ENCODE measurements around the gene ADAM17. TPM values are rescaled to one million over a fixed set of nuclear protein-coding genes. Genes with fewer than 3 reads are reported as not detected.

The ADAM17 gene
- total RNA-seq, 4 donors from 2014 or later, result 7.7 to 47.0 (median 27.7) TPM

DNA sequence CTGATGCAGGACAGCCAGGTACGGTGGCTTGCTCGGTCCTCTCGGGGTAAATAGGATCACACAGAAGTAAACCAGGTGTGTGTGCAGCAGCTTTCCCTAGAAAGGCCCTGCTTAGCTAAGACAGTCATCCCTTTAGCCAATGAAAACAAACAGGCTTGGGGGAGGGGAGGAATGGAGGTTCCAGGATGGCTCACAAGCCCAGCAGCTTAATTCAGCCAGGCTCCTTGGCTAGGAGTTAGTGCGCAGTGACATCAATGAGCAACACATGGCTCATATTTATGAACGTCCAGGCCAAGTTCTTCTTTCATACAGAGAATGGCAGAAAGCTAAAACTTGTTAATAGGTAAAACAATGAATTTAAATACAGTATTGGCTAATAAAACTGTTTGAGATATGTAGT, 71.1 kb downstream of the ADAM17 start:
- Histone ChIP-seq H3K27ac (no peak overlapping the region), H3K9me3 (no peaks in the 10 kb centered on the region), H3K4me3 (no peak overlapping the region), H3K27me3 (no peaks in the 10 kb centered on the region), H3K4me1 (no peaks in the 10 kb centered on the region), H3K36me3 (no peaks in the 10 kb centered on the region)
- intact Hi-C loops (cut with DNase I; ENCODE audit: low total_unique reads), result no loop called here
- DNase-seq, result no peak
- TF ChIP-seq POLR2A (IDR thresholded peaks at IDR 0.05), result no peak
- TF ChIP-seq, protein P1, sequence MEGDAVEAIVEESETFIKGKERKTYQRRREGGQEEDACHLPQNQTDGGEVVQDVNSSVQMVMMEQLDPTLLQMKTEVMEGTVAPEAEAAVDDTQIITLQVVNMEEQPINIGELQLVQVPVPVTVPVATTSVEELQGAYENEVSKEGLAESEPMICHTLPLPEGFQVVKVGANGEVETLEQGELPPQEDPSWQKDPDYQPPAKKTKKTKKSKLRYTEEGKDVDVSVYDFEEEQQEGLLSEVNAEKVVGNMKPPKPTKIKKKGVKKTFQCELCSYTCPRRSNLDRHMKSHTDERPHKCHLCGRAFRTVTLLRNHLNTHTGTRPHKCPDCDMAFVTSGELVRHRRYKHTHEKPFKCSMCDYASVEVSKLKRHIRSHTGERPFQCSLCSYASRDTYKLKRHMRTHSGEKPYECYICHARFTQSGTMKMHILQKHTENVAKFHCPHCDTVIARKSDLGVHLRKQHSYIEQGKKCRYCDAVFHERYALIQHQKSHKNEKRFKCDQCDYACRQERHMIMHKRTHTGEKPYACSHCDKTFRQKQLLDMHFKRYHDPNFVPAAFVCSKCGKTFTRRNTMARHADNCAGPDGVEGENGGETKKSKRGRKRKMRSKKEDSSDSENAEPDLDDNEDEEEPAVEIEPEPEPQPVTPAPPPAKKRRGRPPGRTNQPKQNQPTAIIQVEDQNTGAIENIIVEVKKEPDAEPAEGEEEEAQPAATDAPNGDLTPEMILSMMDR (IDR thresholded peaks at IDR 0.05), result no peak

DNA sequence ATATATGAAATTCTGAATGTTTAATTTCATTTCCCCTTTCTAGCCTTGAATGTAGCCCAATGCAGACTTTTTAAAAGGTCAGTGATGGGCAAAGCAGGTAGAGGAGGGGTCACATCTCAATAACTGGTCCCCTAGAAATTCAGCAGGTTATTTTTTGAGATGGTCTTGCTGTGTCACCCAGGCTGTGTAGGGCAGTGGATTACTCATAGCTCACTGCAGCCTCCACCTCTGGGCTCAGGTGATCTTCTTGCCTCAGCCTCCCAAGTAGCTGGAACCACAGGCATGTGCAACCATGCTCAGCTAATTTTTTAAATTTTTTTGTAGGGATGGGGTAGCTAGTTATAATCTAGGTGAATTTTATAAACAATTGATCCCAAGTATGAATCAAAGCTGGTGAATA, 72.5 kb downstream of the ADAM17 start:
- H3K27me3 ChIP-seq, result no peaks in the 10 kb centered on the region
- no peaks in the 10 kb centered on the region for H3K9me3 ChIP-seq
- intact Hi-C loops (cut with DNase I; ENCODE audit: low total_unique reads), result no loop called here
- H3K36me3 ChIP-seq, result no peaks in the 10 kb centered on the region
- H3K4me1 ChIP-seq, result no peaks in the 10 kb centered on the region
- no peak for DNase-seq
- no peak overlapping the region for H3K27ac ChIP-seq
- no peak overlapping the region for H3K4me3 ChIP-seq
- TF ChIP-seq POLR2A (IDR thresholded peaks at IDR 0.05), result no peak
- TF ChIP-seq, protein P1 (IDR thresholded peaks at IDR 0.05), result no peak

DNA sequence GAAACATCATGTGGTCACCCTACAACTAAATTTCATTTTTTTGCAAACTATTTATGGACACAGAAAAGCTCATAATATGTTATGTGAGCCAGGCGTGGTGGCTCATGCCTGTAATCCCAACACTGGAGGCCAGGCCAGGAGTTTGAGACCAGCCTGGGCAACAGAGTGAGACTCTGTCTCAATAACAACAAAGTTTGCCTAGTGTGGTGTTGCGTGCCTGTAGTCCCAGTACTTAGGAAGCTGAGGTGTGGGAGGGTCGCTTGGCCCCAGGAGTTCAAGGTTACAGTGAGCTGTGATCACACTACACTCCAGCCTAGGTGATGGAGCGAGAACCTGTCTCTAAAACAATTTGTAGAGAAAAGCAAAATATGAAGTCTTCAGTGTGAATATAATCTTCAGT, 75.5 kb downstream of the ADAM17 start:
- Histone ChIP-seq H3K4me3 (no peak overlapping the region), H3K9me3 (no peaks in the 10 kb centered on the region), H3K4me1 (no peaks in the 10 kb centered on the region), H3K36me3 (no peaks in the 10 kb centered on the region), H3K27me3 (no peaks in the 10 kb centered on the region), H3K27ac (no peak overlapping the region)
- intact Hi-C loops (cut with DNase I; ENCODE audit: low total_unique reads), result no loop called here
- DNase-seq, result no peak
- no peak for TF ChIP-seq POLR2A (IDR thresholded peaks at IDR 0.05)
- TF ChIP-seq, protein P1 (IDR thresholded peaks at IDR 0.05), result no peak

DNA sequence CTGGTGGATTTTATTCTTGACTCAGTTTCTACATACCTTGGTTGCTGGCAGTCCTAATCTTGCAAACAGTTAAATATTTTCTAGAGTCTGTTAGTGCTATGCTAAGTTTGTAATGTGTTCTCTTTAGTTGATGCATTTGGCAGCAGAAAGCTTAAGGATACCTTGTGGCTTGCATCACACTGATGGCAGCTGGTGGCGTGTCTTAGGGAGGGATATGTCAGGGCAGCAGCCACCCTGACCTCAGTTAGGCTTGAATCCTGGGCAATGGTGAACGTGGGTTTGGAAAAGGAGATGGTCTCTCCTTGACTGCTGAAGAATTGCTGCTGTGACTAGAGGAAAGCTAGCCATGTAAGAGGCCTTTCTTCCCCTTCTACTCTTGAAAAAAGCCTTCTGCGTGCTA, 77.1 kb downstream of the ADAM17 start:
- no peaks in the 10 kb centered on the region for H3K4me1 ChIP-seq
- no peaks in the 10 kb centered on the region for H3K36me3 ChIP-seq
- no peak overlapping the region for H3K4me3 ChIP-seq
- DNase-seq, result no peak
- intact Hi-C loops (cut with DNase I; ENCODE audit: low total_unique reads), result no loop called here
- TF ChIP-seq, protein P1 (IDR thresholded peaks at IDR 0.05), result no peak
- TF ChIP-seq POLR2A (IDR thresholded peaks at IDR 0.05), result no peak
- H3K9me3 ChIP-seq, result no peaks in the 10 kb centered on the region
- no peak overlapping the region for H3K27ac ChIP-seq
- no peaks in the 10 kb centered on the region for H3K27me3 ChIP-seq

DNA sequence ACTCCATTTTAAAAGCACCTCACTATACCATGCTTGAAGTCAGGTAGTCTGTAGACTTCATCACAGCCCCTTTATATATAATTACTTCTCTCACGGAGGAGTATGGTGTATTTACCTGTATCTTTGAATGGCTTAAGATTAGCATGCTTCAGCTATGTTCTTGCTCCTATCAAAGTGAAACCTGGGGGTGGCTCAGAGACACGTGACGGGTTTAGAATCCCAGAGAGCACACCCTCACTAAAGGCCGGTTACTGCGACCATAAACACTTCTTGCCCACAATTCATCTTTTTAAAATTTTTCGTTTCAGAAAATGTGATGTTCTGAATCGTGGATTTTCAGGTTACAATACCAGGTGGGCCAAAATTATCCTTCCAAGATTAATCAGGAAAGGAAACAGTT, 77.7 kb downstream of the ADAM17 start:
- intact Hi-C loops (cut with DNase I; ENCODE audit: low total_unique reads), result no loop called here
- Histone ChIP-seq H3K36me3 (no peaks in the 10 kb centered on the region), H3K9me3 (no peaks in the 10 kb centered on the region), H3K4me3 (no peak overlapping the region), H3K27ac (no peak overlapping the region), H3K4me1 (no peaks in the 10 kb centered on the region), H3K27me3 (no peaks in the 10 kb centered on the region)
- TF ChIP-seq, protein P1 (IDR thresholded peaks at IDR 0.05), result no peak
- TF ChIP-seq POLR2A (IDR thresholded peaks at IDR 0.05), result no peak
- DNase-seq, result no peak
